ENCODE results near the gene RPS18. TPM values are rescaled to one million over a fixed set of nuclear protein-coding genes. Genes with fewer than 3 reads are reported as not detected.

The RPS18 gene
- total RNA-seq, 1 experiment from 2014 or later, result 2,019 TPM

- DNase-seq (ENCODE audit: low spot score), result no peak
Measured at GRCh38 chr6:33314943-33315792, 43.3 kb downstream of the RPS18 start.

DNA sequence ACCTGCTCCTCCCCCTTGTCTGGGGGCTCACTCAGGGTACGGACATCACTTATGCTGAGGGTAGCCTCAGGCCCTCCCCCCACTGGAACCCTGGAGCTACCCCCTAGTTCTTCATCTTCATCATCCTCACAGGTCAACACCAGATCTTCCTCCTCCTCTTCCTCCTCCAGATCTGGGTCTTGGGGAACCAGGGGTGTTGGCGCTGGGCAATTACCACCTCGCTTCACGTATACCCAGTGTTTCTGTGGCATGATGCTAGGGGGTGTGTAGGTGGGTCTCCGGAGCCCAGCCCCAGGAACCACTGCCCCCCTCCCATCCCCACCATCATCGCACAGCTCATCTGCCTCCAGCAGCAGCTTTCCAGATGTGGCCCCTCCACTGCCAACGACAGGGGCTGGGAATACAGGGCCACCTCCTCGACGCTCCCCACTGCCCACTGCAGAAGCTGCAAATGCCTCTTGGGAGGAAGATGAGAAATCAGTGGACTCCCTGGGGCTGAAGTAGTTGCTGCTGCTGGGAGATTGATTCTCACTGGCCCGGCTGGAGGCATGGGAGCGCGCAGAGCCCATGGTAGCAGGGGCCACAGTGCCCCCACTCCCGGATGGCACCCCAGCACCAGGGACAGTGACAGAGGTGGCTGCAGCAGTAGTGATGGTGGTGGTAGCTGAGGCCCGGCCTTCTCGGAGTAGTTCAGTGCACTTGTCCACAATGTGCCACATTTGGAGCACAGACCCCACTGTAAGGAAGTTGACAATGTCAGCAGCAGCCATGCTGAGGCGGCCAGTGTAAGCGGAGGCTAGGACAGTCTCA lies 44.1 kb downstream of the RPS18 start:
- DNase-seq (ENCODE audit: low spot score), result no peak

DNA sequence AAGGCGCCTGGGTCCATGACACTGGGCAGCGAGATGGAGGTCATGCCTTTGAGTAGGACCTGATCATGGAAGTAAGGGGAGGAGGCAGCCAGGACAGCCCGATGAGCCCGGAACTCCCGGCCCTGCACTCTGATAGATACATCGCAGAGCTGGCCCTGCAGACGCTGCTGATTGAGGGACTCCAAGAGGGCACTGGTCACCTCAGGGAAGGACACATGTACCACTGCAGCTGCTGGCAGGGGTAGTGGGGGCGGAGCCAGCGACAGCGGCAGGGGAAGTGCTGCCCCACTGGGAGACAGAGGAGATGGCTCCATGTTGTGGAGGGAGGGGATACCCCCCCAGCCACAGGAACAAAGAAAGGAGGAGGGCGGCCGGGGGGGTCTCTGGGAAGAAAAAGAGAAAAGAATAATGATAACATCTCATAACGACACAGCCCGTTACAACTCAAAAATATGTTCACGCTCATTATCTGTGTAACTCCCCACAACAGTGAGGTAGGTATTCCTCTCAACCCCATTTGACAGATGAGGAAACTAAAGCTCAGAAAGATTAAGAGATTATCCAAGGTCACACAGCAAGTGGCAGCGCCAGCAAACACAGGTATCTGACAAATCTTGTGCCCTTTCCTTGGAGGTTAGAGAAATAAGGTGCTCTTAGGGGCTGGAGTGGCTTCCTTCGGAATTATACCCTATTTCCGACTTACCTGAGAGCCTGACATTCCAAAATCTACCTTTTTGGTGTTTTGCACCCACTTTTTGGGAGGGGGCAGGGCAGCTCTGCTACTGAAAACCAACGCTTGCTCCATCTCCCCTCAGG lies 44.9 kb downstream of the RPS18 start:
- DNase-seq (ENCODE audit: low spot score), result no peak

DNA sequence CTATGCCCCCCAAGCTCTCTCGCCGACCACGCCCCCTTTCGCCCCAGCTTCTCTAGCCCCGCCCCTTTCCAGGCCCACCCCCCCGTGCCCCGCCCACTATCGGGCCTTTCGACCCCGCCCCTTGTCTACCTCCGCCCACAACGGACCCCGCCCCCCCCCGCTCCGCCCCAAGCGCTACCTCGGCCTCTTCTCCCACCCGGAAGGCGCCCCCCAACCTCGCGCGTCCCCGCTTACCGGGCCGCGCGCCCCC lies 45.5 kb downstream of the RPS18 start:
- DNase-seq (ENCODE audit: low spot score), result no peak

- peak; percentile 97 for DNase-seq (ENCODE audit: low spot score)
Measured at GRCh38 chr6:33317669-33318425, 46.0 kb downstream of the RPS18 start, which contains the start of gene ZBTB22. Gene ZBTB22 (minus strand): TSS chr6:33317744. CDS start chr6:33316916, 828 bp downstream.

DNA sequence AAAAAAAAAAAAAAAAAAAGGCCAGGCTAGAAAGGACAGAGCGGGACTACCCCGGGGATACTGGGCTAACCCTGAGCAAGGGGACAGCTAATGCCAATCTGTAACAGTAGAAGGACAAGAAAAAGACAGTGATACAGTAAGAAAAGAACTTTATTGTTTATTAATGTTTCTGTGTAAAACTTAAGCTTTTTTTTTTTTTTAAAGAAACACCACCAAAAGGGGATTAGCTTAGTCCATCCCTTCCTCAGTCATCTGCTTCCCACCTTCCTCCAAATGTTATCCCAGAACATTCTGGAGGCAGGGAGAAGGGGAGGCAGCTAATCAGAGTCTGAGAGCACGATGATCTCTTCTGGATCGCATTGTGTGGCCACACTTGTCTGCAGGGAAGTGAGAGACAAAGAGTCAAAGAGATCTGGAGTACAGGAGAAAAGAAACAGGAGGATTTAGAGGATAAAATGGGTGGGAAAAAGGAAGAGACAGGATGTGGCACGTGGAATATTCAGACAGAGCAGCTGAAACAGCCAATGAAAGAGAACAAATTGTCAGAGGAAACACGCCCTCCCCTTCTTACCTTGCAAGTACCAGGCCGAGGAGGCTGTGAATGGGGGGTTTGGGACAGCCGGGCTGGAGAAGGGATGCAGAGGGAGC lies 46.7 kb downstream of the RPS18 start:
- no peak for DNase-seq (ENCODE audit: low spot score)

DNA sequence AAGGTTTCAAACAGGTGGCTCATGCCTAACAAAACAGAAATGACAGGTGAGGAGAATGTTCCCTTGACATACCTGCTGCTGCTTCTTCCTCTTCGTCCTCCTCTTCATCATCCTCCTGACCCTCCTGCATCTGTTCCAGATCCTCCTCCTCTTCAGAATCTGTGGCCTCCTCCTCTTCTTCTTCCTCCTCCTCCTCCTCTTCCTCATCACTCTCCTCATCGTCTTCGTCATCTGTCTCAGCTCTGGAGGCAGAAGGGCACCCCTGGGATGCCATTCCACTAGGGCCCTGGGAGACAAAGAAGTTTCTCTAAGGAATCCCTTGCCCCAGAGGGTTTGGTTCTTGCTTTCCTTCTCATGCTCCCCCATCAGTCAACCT lies 48.1 kb downstream of the RPS18 start:
- DNase-seq (ENCODE audit: low spot score), result no peak

- DNase-seq (ENCODE audit: low spot score), result peak; percentile 48
Measured at GRCh38 chr6:33320315-33321181, 48.7 kb downstream of the RPS18 start.

DNA sequence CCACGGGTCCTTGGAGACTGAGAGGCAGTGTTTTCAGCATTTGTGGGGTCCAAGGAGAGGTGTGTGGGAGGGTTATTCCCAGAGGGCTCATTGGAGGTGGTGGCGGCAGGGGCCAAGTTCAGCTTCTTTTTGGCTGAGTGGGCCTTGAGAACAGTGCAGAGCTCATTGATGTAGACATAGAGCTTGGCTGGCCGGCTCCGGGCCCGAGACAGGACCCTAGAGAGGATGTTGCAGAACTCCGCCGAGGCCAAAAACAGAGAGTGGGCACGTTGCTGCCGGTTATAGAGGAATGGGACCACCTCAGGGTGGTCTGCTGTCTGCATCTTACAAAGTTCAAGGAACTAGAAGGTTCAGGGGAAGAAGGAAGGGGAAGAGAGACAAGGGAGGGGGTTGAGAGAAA lies 49.4 kb downstream of the RPS18 start:
- DNase-seq (ENCODE audit: low spot score), result no peak

GRCh38 chr6:33323623-33323948 lies 51.7 kb downstream of the RPS18 start:
- no peak for DNase-seq (ENCODE audit: low spot score)

DNA sequence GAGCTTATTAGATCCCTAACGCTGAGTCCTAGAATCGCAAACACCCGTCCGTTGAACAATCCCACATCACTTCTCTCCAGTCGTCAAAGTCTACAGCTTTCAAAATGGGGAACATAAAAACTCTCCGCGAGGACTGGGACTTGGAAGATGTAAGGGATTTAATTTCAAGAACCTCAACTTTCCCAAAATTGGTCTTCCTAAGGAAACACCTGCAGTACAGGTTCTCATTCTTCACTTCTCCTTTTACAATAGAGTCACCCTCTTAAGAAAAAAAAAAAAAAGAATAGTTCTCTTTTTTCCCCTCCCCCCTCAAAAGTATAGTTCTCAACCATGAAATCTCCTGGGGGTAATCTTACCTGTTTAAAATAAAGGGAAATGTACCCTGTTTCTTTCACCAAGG lies 52.2 kb downstream of the RPS18 start:
- no peak for DNase-seq (ENCODE audit: low spot score)

Other genes starting within 250 kb of the RPS18 start
- gene HLA-DPA1, start 198.4 kb upstream of the RPS18 start, total RNA-seq (2014; rRNA removed; shearing (Covaris generic)), result 0.31 and 0.34 TPM in 2 replicates
- gene HLA-DPB1, start 196.1 kb upstream of the RPS18 start, total RNA-seq (2014; rRNA removed; shearing (Covaris generic)), result 0.10 TPM in 1 of 2 replicates, not detected in the other
- 0.79 and 1.7 TPM in 2 replicates for gene COL11A2, start 79.6 kb upstream of the RPS18 start, total RNA-seq (2014; rRNA removed; shearing (Covaris generic))
- gene RXRB, start 71.4 kb upstream of the RPS18 start, total RNA-seq (2014; rRNA removed; shearing (Covaris generic)), result 14.1 and 20.4 TPM in 2 replicates
- gene SLC39A7, start 71.2 kb upstream of the RPS18 start, total RNA-seq (2014; rRNA removed; shearing (Covaris generic)), result 77.7 and 120 TPM in 2 replicates
- 0.19 TPM in 1 of 2 replicates, not detected in the other for gene HSD17B8, start 67.4 kb upstream of the RPS18 start, total RNA-seq (2014; rRNA removed; shearing (Covaris generic))
- gene RING1, start 63.6 kb upstream of the RPS18 start, total RNA-seq (2014; rRNA removed; shearing (Covaris generic)), result 16.2 and 19.7 TPM in 2 replicates
- gene VPS52, start 199 bp upstream of the RPS18 start, total RNA-seq (2014; rRNA removed; shearing (Covaris generic)), result 23.2 and 34.3 TPM in 2 replicates
- 0.07 TPM in 2 replicates for gene B3GALT4, start 5.0 kb downstream of the RPS18 start, total RNA-seq (2014; rRNA removed; shearing (Covaris generic))
- gene WDR46, start 17.2 kb downstream of the RPS18 start, total RNA-seq (2014; rRNA removed; shearing (Covaris generic)), result 77.9 and 95.4 TPM in 2 replicates
- 85.3 and 93.7 TPM in 2 replicates for gene PFDN6, start 17.5 kb downstream of the RPS18 start, total RNA-seq (2014; rRNA removed; shearing (Covaris generic))
- 17.7 and 18.3 TPM in 2 replicates for gene RGL2, start 26.9 kb downstream of the RPS18 start, total RNA-seq (2014; rRNA removed; shearing (Covaris generic))
- gene TAPBP, start 42.0 kb downstream of the RPS18 start, total RNA-seq (2014; rRNA removed; shearing (Covaris generic)), result 59.4 and 61.6 TPM in 2 replicates
- gene ZBTB22, start 45.7 kb downstream of the RPS18 start, total RNA-seq (2014; rRNA removed; shearing (Covaris generic)), result 7.6 and 8.8 TPM in 2 replicates
- 56.2 and 60.0 TPM in 2 replicates for gene DAXX, start 50.9 kb downstream of the RPS18 start, total RNA-seq (2014; rRNA removed; shearing (Covaris generic))
- 53.2 and 55.6 TPM in 2 replicates for gene KIFC1, start 119.7 kb downstream of the RPS18 start, total RNA-seq (2014; rRNA removed; shearing (Covaris generic))
- 36.0 and 40.8 TPM in 2 replicates for gene PHF1, start 138.9 kb downstream of the RPS18 start, total RNA-seq (2014; rRNA removed; shearing (Covaris generic))
- 298 and 347 TPM in 2 replicates for gene CUTA, start 146.0 kb downstream of the RPS18 start, total RNA-seq (2014; rRNA removed; shearing (Covaris generic))
- gene SYNGAP1, start 148.0 kb downstream of the RPS18 start, total RNA-seq (2014; rRNA removed; shearing (Covaris generic)), result 1.8 and 2.5 TPM in 2 replicates
- 5.3 and 7.4 TPM in 2 replicates for gene ZBTB9, start 182.5 kb downstream of the RPS18 start, total RNA-seq (2014; rRNA removed; shearing (Covaris generic))

Measured in A172 (cell line).